ENCODE data around the gene TLK2. TPM values are rescaled to one million over a fixed set of nuclear protein-coding genes. Genes with fewer than 3 reads are reported as not detected.
"Not testable (repeated sequence)": the region's sequence is repeated elsewhere in the genome, so short reads cannot be mapped to it uniquely, and the experiment has no call there.

TLK2 gene
- total and polyA plus RNA-seq, 7 donors = 21.1 to 59.3 (median 30.7) TPM

DNA sequence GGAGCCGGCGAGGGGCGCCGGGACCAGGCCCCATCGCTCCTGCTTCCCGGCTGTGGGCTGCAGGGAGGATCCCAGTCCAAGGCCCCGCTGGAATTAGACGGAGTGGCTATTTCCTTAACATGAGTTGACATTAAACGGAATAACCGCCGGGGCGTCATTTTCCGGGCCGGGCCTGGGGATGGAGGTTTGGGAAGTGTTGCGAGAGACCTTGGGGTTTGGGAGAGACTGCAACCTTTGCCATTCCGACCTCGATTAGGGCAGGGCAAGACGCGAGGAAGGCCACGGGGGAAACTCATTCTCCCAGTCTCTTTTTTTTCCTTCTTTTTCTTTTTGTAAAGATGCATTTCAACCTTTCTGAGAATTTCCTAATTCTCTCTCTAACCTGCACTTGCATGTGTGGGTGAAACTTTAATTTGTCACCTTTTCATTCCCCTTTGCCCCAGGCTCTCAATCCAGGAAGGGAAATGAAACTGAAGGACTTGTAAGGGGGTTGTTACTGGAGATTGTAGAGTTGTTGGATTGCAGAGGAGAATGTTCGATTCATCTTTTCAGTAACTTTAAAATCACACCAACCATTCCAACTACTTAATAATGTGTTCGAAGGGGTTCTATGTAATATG, 1.1 kb downstream of the TLK2 start:
- peak overlapping the region; percentile 84 to 98 (median 96) for H3K27ac ChIP-seq
- H3K27me3 ChIP-seq; H3K9me3 ChIP-seq; intact Hi-C loops (cut with DNase I); DNase-seq: not testable (repeated sequence)
- H3K36me3 ChIP-seq = peaks cover 0 to 27% (median 0%) of the 10 kb centered on the region in 4 donors
- H3K4me1 ChIP-seq = peaks cover 0 to 49% (median 35%) of the 10 kb centered on the region in 4 donors
- 1 to 2% methylated on average over 20 to 21 of the region's 22 CpGs for WGBS, 2 donors
- H3K4me3 ChIP-seq = peak overlapping the region; percentile 60 to 93 (median 85)

DNA sequence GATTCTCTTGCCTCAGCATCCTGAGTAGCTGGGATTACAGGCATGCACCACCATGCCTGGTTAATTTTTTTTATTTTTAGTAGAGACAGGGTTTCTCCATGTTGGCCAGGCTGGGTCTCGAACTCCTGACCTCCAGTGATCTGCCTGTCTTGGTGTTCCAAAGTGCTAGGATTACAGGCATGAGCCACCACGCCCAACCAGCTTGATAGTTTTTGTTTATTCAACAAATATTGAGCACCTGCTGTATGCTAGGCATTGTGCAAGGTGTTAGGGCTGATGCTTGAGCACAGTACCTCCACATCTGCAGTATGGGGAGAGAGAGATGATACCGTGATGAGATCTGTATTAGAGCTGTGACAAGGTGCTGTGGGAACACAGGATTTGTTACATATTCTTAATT, 3.9 kb downstream of the TLK2 start:
- H3K36me3 ChIP-seq = peaks cover 0 to 27% (median 0%) of the 10 kb centered on the region in 4 donors
- H3K4me3 ChIP-seq; H3K27ac ChIP-seq; H3K9me3 ChIP-seq; H3K27me3 ChIP-seq; DNase-seq; intact Hi-C loops (cut with DNase I): not testable (repeated sequence)
- H3K4me1 ChIP-seq = peaks cover 0 to 49% (median 35%) of the 10 kb centered on the region in 4 donors
- 73 to 87% methylated on average over 3 of the region's 3 CpGs for WGBS, 2 donors

DNA sequence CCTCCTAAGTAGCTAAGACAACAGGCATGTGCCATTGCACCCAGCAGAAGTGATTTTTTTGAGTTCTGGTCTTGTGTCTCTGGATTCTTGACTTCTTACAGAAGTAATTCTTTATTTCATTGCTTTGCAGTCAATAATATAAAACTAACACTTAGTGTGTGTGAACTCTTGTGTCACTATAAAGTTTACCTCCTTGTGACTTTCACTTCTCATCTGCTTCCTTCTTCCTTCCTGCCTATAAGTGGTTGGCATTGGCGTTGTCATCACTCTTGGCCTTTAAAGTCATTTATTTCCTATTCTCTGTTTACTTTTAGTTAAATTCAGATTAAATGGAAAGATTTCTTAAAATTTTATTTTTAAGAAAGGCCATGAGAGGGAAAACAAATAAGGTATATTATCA, 12.4 kb downstream of the TLK2 start:
- H3K4me3 ChIP-seq; H3K9me3 ChIP-seq; H3K27ac ChIP-seq; H3K27me3 ChIP-seq; DNase-seq; intact Hi-C loops (cut with DNase I); H3K36me3 ChIP-seq: not testable (repeated sequence)
- H3K4me1 ChIP-seq = peaks cover 0 to 13% (median 2%) of the 10 kb centered on the region in 4 donors
- 57 to 75% methylated on average over 1 of the region's 1 CpG for WGBS, 2 donors

DNA sequence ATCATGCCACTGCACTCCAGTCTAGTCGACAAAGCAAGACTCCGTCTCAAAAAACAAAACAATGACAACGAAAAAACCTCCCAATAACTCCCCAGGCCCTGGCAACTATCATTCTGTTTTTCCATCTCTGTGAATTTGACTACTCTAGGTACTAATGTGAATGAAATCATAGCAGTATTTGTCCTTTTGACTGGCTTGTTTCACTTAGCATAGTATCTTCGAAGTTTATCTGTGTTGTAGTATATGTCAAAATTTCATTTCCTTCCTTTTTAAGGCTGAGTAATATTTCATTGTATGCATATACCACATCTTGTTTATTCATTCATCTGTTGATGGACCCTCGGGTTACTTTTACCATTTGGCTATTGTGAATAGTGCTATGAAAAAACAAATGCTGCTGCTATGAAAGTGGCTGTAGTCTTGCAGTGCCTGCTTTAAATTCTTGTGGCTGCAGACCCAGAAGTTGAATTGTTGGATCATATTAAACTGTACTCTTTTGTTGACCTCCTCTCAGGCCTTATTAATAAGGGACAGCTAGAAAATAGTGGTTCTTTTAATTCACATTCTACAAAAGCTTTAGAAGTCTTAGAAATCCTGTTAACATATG, 14.5 kb downstream of the TLK2 start:
- intact Hi-C loops (cut with DNase I); H3K27me3 ChIP-seq; DNase-seq; H3K27ac ChIP-seq; H3K36me3 ChIP-seq; H3K4me3 ChIP-seq; H3K9me3 ChIP-seq: not testable (repeated sequence)
- WGBS, 2 donors = 86 to 87% methylated on average over 5 of the region's 5 CpGs
- H3K4me1 ChIP-seq = peaks cover 0 to 13% (median 0%) of the 10 kb centered on the region in 4 donors

DNA sequence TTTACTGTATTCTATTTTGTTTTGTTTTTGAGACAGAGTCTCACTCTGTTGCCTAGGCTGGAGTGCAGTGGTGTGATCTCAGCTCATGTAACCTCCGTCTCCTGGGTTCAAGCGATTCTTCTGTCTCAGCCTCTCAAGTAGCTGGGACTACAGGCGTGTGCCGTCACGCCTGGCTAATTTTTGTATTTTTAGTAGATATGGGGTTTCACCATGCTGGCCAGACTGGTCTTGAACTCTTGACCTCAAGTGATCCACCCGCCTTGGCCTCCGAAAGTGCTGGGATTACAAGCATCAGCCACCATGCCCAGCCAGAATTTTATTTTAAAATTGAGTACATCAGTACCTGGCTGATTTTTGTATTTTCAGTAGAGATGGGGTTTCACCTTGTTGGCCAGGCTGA, 15.4 kb downstream of the TLK2 start:
- 87 to 95% methylated on average over 7 of the region's 7 CpGs for WGBS, 2 donors
- H3K9me3 ChIP-seq; H3K36me3 ChIP-seq; H3K27ac ChIP-seq; intact Hi-C loops (cut with DNase I); DNase-seq; H3K27me3 ChIP-seq; H3K4me3 ChIP-seq: not testable (repeated sequence)
- peaks cover 0 to 13% (median 2%) of the 10 kb centered on the region in 4 donors for H3K4me1 ChIP-seq

DNA sequence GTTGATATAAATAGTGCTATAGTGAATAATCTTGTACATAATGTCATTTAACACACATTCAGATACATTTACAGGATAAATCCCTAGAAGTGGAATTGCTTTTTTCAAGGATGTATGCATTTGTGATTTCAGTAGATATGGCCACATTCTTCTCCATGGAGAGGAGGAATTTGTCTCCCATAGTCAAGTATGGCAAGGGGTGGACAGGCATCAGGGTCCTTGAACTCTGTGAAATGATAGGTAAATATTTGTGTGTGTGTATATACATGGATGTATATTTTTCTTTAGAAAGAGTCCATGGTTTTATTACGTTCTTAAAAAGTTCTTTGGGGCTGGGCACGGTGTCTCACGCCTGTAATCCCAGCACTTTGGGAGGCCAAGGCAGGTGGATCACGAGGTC, 17.7 kb downstream of the TLK2 start:
- 90 to 93% methylated on average over 4 of the region's 4 CpGs for WGBS, 2 donors

DNA sequence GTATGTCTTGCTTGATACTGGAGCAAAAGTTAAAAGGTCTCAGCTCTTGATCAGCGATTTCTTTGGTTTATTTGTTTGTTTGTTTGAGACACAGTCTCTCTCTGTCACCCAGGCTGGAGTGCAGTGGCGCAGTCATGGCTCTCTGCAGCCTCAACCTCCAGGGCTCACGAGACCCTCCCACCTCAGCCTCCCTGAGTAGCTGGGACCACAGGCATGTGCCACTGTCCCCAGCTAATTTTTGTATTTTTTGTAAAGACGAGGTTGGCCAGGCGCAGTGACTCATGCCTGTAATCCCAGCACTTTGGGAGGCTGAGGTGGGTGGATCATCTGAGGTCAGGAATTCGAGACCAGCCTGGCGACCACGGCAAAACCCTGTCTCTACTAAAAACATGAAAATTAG, 20.2 kb downstream of the TLK2 start:
- H3K4me3 ChIP-seq; intact Hi-C loops (cut with DNase I); H3K4me1 ChIP-seq; H3K9me3 ChIP-seq; H3K27me3 ChIP-seq; DNase-seq; H3K36me3 ChIP-seq; H3K27ac ChIP-seq: not testable (repeated sequence)
- 92 to 96% methylated on average over 8 of the region's 8 CpGs for WGBS, 2 donors

More for the DNA sequence above, 17.7 kb downstream of the TLK2 start:
- DNase-seq; H3K36me3 ChIP-seq; H3K27ac ChIP-seq; H3K27me3 ChIP-seq; intact Hi-C loops (cut with DNase I); H3K4me3 ChIP-seq; H3K9me3 ChIP-seq: not testable (repeated sequence)
- H3K4me1 ChIP-seq = peaks cover 0 to 16% (median 8%) of the 10 kb centered on the region in 4 donors

DNA sequence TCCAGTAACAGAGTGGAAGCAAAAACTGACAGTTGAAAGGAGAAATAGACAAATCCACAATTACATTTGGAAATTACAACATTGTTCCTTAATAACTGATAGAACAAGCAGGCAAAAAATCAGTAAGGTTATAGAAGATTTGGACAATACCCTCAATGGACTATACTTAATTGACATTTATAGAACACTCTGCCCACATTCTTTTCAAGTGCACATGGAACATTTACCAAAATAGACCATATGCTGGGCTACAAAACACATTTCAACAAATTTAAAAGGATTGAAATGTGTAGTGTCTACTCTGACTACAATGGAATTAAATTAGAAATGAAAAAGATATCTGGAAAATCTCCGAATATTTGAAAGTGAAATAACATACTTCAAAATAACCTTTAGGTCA, 21.8 kb downstream of the TLK2 start:
- WGBS, 2 donors = 93 to 97% methylated on average over 1 of the region's 1 CpG
- H3K4me1 ChIP-seq; H3K36me3 ChIP-seq; H3K27me3 ChIP-seq; H3K9me3 ChIP-seq; H3K4me3 ChIP-seq; intact Hi-C loops (cut with DNase I); H3K27ac ChIP-seq; DNase-seq: not testable (repeated sequence)

DNA sequence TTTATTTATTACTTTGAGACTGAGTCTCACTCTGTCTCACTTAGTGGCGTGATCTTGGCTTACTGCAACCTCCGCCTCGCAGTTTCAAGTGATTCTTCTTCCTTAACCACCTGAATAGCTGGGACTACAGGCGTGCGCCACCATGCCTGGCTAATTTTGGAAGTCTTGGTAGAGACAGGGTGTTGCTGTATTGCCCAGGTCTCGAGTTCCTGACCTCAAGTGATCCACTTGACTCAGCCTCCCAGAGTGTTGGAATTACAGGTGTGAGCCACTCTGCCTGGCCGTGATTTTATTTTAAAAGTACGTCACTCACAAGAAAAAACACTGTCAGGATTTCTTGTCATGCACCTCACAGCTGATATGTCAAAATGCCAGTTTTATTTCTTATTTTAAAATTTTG, 26.2 kb downstream of the TLK2 start:
- H3K36me3 ChIP-seq; DNase-seq; H3K9me3 ChIP-seq; H3K27ac ChIP-seq; H3K27me3 ChIP-seq; intact Hi-C loops (cut with DNase I); H3K4me3 ChIP-seq: not testable (repeated sequence)
- 94 to 97% methylated on average over 8 of the region's 8 CpGs for WGBS, 2 donors
- peaks cover 0 to 24% (median 9%) of the 10 kb centered on the region in 4 donors for H3K4me1 ChIP-seq

DNA sequence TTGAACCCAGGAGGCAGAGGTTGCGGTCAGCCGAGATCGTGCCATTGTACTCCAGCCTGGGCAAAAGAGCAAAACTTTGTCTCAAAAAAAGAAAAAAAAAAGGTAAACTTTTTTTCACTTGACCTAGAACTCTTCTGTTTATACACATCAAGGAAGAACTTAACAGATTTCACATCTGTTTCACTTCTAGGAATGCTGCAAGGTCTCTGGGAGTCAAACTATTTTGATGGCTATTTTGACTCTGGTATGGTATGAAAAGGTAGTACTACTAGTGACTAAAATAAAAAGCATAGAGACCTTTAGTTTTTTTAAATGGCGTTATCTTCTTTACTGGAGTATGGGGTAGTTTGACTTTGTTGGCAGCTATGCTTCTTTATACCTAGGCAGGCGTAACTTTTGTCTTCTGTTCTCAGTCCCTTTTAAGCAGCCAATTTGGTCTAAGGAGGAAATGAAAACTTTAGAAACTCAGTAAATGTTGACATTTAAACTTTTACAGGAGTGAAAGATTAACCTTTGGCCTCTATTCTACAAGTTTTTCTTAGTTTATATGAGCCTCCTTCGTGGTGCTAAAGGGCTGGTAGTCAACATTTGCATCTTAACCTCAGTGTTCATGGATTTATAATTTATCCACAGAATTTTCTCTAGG, 28.7 kb downstream of the TLK2 start:
- intact Hi-C loops (cut with DNase I); H3K27ac ChIP-seq; DNase-seq; H3K9me3 ChIP-seq; H3K27me3 ChIP-seq; H3K36me3 ChIP-seq; H3K4me3 ChIP-seq: not testable (repeated sequence)
- peaks cover 0 to 16% (median 9%) of the 10 kb centered on the region in 4 donors for H3K4me1 ChIP-seq
- 13 to 52% methylated on average over 6 of the region's 6 CpGs for WGBS, 2 donors

DNA sequence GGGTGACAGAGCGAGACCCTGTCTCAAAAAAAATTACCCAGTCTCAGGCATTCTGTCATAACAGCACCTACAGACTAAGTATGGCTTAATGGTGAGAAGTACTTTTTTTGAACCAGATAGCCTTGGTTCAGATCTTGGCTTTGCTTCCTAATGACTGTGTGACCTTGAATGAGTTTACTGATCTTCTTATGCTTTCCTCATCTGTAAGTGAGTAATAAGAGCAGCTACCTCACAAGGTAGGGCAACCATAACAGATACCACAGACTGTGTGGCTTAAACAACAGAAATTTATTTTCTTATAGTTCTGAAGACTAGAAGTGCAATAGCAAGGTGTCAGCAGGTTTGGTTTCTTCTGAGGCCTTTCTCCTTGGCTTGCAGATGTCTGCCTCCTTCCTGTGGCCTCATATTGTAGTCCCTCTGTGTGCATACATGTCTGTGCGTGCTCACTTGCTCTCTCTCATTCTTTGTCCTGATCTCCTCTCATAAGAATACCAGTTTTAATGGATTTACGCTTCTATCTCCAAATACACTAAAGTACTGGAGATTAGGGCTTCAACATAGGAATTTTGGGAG, 31.7 kb downstream of the TLK2 start:
- H3K9me3 ChIP-seq; H3K27ac ChIP-seq; DNase-seq; intact Hi-C loops (cut with DNase I); H3K4me3 ChIP-seq; H3K36me3 ChIP-seq; H3K27me3 ChIP-seq: not testable (repeated sequence)
- 79 to 88% methylated on average over 2 of the region's 3 CpGs for WGBS, 2 donors
- peaks cover 0 to 16% (median 9%) of the 10 kb centered on the region in 4 donors for H3K4me1 ChIP-seq

DNA sequence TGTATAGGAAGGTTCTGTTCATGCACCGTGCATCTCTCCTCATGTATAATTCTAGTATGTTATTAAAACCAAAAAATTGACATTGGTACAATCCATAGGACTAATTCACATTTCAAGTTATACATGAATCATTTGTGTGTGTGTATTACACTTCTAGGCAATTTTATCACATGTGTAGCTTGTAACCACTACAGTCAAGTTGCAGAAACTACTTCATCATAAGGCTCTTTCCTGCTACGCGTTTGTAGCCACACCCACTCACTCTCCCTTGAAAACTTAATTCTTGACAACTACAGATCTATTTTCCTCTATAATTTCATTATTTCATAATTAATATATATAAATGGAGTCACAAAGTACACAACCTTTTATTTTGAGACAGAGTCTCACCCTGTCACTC, 32.4 kb downstream of the TLK2 start:
- H3K9me3 ChIP-seq; H3K27ac ChIP-seq; H3K36me3 ChIP-seq; DNase-seq; H3K4me3 ChIP-seq; H3K27me3 ChIP-seq; intact Hi-C loops (cut with DNase I): not testable (repeated sequence)
- H3K4me1 ChIP-seq = peaks cover 0 to 15% (median 9%) of the 10 kb centered on the region in 4 donors
- WGBS, 2 donors = 36 to 58% methylated on average over 3 of the region's 3 CpGs

DNA sequence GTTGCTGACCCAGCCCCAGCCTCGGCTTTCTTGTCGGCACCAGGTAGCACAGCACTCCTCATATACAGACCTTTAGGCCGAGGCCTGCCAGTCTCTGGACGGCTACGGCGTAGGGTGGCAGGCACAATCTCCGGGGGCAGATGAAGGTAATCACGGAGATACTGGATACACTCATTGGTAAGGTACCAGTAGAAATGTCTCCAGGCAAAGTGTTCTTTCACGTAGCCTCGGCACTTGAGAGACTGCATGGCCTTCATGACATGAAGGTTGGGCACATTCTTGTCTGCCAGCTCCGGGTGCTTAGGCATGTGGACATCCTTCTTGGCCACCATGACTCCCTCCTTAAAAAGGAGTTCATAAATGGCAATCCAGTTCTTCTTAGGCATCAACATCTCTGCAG, 37.8 kb downstream of the TLK2 start:
- H3K4me1 ChIP-seq; H3K9me3 ChIP-seq; DNase-seq; H3K36me3 ChIP-seq; H3K27me3 ChIP-seq; H3K4me3 ChIP-seq; H3K27ac ChIP-seq; intact Hi-C loops (cut with DNase I): not testable (repeated sequence)
- 97% methylated on average over 11 of the region's 11 CpGs for WGBS, 2 donors

Measured in sigmoid colon (tissue), 7 donors.